Measurements from ENCODE around the gene F8.

DNA sequence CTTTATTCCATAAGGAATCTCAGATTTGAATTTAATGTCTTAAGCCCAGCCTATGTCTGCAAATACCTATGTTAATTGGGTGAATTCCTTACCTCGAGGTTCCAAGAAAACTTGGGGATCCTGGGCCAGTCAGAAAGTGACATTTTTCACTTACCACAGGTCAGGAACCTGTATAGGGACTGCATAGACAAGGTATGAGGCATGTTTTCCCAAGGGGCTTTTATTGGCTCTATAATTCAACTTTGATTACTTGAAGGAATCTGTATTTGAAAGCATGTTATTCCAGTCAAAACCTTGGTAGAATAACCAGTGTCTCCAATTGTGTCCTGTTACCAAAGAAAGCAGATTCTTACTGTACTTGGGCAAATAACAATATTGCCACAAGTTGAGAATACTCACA is 208.7 kb downstream of the F8 start:
- TF ChIP-seq EP300 (IDR thresholded peaks at IDR 0.05; ENCODE audit: borderline replicate concordance) (no peak), TAF1 (IDR thresholded peaks at IDR 0.05; ENCODE audit: low read depth) (no peak), REST (IDR thresholded peaks at IDR 0.05; ENCODE audit: low read depth) (no peak), YY1 (IDR thresholded peaks at IDR 0.05; ENCODE audit: low read depth) (no peak), CREB1 (IDR thresholded peaks at IDR 0.05; ENCODE audit: low read depth) (no peak)
